A673 (cell line): ENCODE data around the gene CALM3. TPM values are rescaled to one million over a fixed set of nuclear protein-coding genes. Genes with fewer than 3 reads are reported as not detected.

ENCODE experiments used
- BruUV-seq: library from RNA; stranded (reverse); fragments of 400-500 nt; replicated peaks from 2 replicates; lab custom pipeline; 2021; lab: Mats Ljungman, UMichigan
- CTCF ChIA-PET: fragments of 300-600 bp; sonication (Branson Sonifier 250); formaldehyde crosslinking; loops from one replicate; lab custom pipeline; 2022; ENCODE audit warnings: antibody characterized with exemption; lab: Charles Lee
- POLR2A ChIA-PET: fragments of 300-600 bp; sonication (Branson Sonifier 250); formaldehyde crosslinking; loops from one replicate; lab custom pipeline; 2022; ENCODE audit warnings: antibody characterized with exemption; ENCODE audit not compliant: low non-redundant PET; lab: Charles Lee
- DNase-seq: peaks from one replicate; pipeline ENCODE4 v3.0.0-alpha.2; 2015; ENCODE audit warnings: low spot score
- H3K27ac ChIP-seq: fragments of 200-600 bp; sonication (generic); 2 replicates; pipeline ENCODE4 v1.5.1; 2016; ENCODE audit warnings: mixed run types, low read depth, mild to moderate bottlenecking, mixed read lengths, antibody characterized with exemption, low read length; ENCODE audit not compliant: poor library complexity, severe bottlenecking
- H3K27me3 ChIP-seq: fragments of 200-600 bp; sonication (generic); replicated peaks from 2 replicates; pipeline ENCODE4 v1.6.1; 2017; ENCODE audit warnings: mixed run types, low read depth, mild to moderate bottlenecking, mixed read lengths, antibody characterized with exemption, low read length; ENCODE audit not compliant: insufficient read depth, poor library complexity
- H3K36me3 ChIP-seq: fragments of 200-600 bp; sonication (generic); 2 replicates; pipeline ENCODE4 v1.6.1; 2016; ENCODE audit warnings: mixed run types, mild to moderate bottlenecking, mixed read lengths, antibody characterized with exemption, low read length; ENCODE audit not compliant: insufficient read depth, poor library complexity, severe bottlenecking
- H3K4me1 ChIP-seq: fragments of 200-600 bp; sonication (generic); 2 replicates; pipeline ENCODE4 v1.6.1; 2017; ENCODE audit warnings: mixed run types, mild to moderate bottlenecking, mixed read lengths, antibody characterized with exemption, low read length; ENCODE audit not compliant: insufficient read depth, poor library complexity, severe bottlenecking
- H3K4me3 ChIP-seq: fragments of 200-600 bp; sonication (generic); 2 replicates; pipeline ENCODE4 v1.5.1; 2016; ENCODE audit warnings: low read depth, mixed run types, mild to moderate bottlenecking, mixed read lengths, low read length; ENCODE audit not compliant: poor library complexity, severe bottlenecking
- H3K9me3 ChIP-seq: fragments of 200-600 bp; sonication (generic); 2 replicates; pipeline ENCODE4 v1.6.1; 2016; ENCODE audit warnings: mixed run types, low read depth, mild to moderate bottlenecking, mixed read lengths, antibody characterized with exemption, low read length; ENCODE audit not compliant: poor library complexity, severe bottlenecking
- CTCF ChIP-seq: fragments of 300-800, 200-600 bp; sonication (generic); conservative IDR thresholded peaks from 2 replicates; pipeline ENCODE4 v1.5.1; 2017; ENCODE audit warnings: low read depth, mild to moderate bottlenecking, antibody characterized with exemption, low read length, moderate library complexity, mixed read lengths
- EZH2 ChIP-seq: fragments of 200-600 bp; sonication (generic); IDR thresholded peaks from 2 replicates; pipeline ENCODE4 v1.6.1; 2017; ENCODE audit warnings: borderline replicate concordance, low read depth, mild to moderate bottlenecking, mixed read lengths, antibody characterized with exemption, low read length; ENCODE audit not compliant: poor library complexity, severe bottlenecking
- intact Hi-C: fragments of 100-400 bp; cut with micrococcal nuclease; formaldehyde crosslinking; loops from one replicate; pipeline ENCODE4 v1.10.0; 2022; ENCODE audit not compliant: unreplicated experiment
- total RNA-seq: library from RNA; stranded (reverse); gene quantifications from 2 replicates; pipeline ENCODE4 v1.2.3, GENCODE V29; 2021

Gene CALM3
- total RNA-seq, 1 experiment from 2014 or later: 272 TPM

GRCh38 chr19:46634045-46634655 lies 33.0 kb downstream of the CALM3 start:
- Histone ChIP-seq H3K27ac (no peak overlapping the region), H3K4me3 (peak overlapping the region; percentile 48), H3K4me1 (peaks cover 33% of the 10 kb centered on the region), H3K36me3 (no peaks in the 10 kb centered on the region), H3K27me3 (no peaks in the 10 kb centered on the region), H3K9me3 (no peaks in the 10 kb centered on the region)
- ChIA-PET POLR2A (no interaction called here), CTCF (interaction anchor here (0.6 kb wide), 1 partner anchor 568 kb away, joined by 6 read pairs; no protein-coding TSS in a partner anchor)
- no TSS peak for BruUV-seq
- TF ChIP-seq CTCF: no peak
- no peak for TF ChIP-seq EZH2
- intact Hi-C loops: loop anchor here (2.0 kb wide), 1 partner anchor 27 kb away; the partner anchor contains the start of gene DACT3
- peak; percentile 86 for DNase-seq

GRCh38 chr19:46634656-46635218 lies 33.6 kb downstream of the CALM3 start:
- no peak overlapping the region for H3K27ac ChIP-seq
- TF ChIP-seq CTCF (no peak), EZH2 (no peak)
- DNase-seq: no peak
- BruUV-seq: no TSS peak
- ChIA-PET CTCF (interaction anchor here (0.6 kb wide), 1 partner anchor 569 kb away, joined by 6 read pairs; no protein-coding TSS in a partner anchor), POLR2A (no interaction called here)
- no peaks in the 10 kb centered on the region for H3K27me3 ChIP-seq
- no peaks in the 10 kb centered on the region for H3K36me3 ChIP-seq
- no peaks in the 10 kb centered on the region for H3K9me3 ChIP-seq
- H3K4me1 ChIP-seq: peaks cover 37% of the 10 kb centered on the region
- H3K4me3 ChIP-seq: peak overlapping the region; percentile 48
- intact Hi-C loops: loop anchor here (2.0 kb wide), 1 partner anchor 26 kb away; the partner anchor contains the start of gene DACT3

- Histone ChIP-seq H3K9me3 (no peaks in the 10 kb centered on the region), H3K4me3 (no peak within 1 kb of the TSS), H3K27ac (no peak within 1 kb of the TSS), H3K4me1 (peaks cover 31% of the 10 kb centered on the region), H3K27me3 (no peaks in the 10 kb centered on the region), H3K36me3 (no peaks in the 10 kb centered on the region)
- ChIA-PET CTCF (interaction anchor here (0.5 to 1.6 kb wide), 3 partner anchors 12 to 104 kb away, joined by 3 to 14 read pairs (median 8); partner anchors contain the start of gene DACT3), POLR2A (no interaction called here)
- no peak for TF ChIP-seq CTCF
- TF ChIP-seq EZH2: no peak
- no TSS peak for BruUV-seq
- no peak for DNase-seq
- intact Hi-C loops: loop anchor here (2.0 kb wide), 1 partner anchor 25 kb away; the partner anchor contains the start of gene DACT3
Measured at GRCh38 chr19:46635920-46636761, 35.0 kb downstream of the CALM3 start, which contains the start of gene GNG8. Gene GNG8 (minus strand): TSS chr19:46636202. CDS start chr19:46634682, 1,520 bp downstream.
